ENCODE results near the gene KCNMA1.

DNA sequence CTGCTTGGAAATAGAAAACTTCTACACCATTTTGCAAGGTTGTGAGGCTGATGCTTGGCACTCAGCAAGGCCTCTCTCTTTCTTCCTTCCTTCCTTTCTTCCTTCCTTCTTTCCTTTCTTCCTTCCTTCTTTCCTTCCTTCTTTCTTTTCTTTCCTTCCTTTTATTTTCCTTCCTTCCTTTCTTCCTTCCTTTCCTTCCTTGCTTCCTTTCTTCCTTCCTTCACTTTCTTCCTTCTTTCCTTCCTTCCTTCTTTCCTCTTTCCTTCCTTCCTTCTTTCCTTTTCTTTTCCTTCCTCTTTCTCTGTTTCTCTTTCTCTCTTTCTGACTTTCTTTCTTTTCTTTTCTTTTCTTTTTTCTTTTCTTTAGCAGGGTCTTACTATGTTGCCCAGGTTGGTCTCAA lies 460.4 kb downstream of the KCNMA1 start:
- TF ChIP-seq MAX (IDR thresholded peaks at IDR 0.05) (no peak), REST (IDR thresholded peaks at IDR 0.05; ENCODE audit: low read depth) (no peak), FOXM1 (IDR thresholded peaks at IDR 0.05; ENCODE audit: borderline replicate concordance, low read depth) (no peak), TEAD4 (IDR thresholded peaks at IDR 0.05) (no peak), TAF1 (IDR thresholded peaks at IDR 0.05; ENCODE audit: low read depth) (no peak), YY1 (IDR thresholded peaks at IDR 0.05; ENCODE audit: low read depth) (no peak), EP300 (IDR thresholded peaks at IDR 0.05; ENCODE audit: borderline replicate concordance) (no peak)

All from Ishikawa (cell line).